ENCODE data around the gene TEKT2. TPM values are rescaled to one million over a fixed set of nuclear protein-coding genes. Genes with fewer than 3 reads are reported as not detected.

Gene TEKT2
- total RNA-seq, 4 donors from 2014 or later, result 0.57 TPM; not detected in 3

GRCh38 chr1:36097693-36098585, 14.0 kb downstream of the TEKT2 start:
- TF ChIP-seq CTCF (IDR thresholded peaks at IDR 0.05; ENCODE audit: low read depth), result no peak

- TF ChIP-seq CTCF (IDR thresholded peaks at IDR 0.05; ENCODE audit: low read depth), result no peak
These were observed 14.9 kb downstream of the TEKT2 start for GRCh38 chr1:36098650-36099365.

DNA sequence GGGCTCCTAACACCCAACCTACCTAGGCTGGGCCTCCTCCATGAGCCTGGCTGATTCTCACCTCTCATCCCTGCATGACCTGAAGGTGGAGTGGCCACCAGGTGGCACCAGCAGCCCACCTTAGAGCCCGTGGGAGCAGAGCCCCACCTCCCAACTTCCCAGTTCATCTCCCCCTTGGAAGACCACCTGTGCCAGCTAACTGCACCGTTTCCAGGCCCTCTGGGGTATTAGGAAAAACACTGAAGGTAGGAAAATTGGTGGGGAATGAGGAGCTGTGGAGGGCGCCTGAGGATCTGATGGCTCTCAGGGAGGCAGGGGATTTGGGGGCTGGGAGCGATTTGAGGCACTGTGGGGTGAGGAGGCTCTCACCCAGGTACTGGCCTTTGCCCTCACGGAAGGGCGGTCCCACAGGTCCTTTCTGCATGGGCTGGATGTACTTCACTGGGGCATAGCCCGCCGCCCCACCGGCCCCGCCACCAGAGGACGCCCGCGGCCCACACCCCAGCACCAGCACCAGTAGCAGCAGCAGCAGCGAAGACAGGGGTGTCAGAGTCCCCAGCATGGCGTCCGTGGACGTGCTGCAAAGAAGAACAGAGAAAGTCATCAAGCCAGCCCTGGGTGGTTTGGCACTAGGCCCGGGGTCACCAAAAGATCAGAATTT, 15.9 kb downstream of the TEKT2 start:
- TF ChIP-seq CTCF (IDR thresholded peaks at IDR 0.05; ENCODE audit: low read depth), result no peak

GRCh38 chr1:36100376-36100775, 16.5 kb downstream of the TEKT2 start:
- no peak for TF ChIP-seq CTCF (IDR thresholded peaks at IDR 0.05; ENCODE audit: low read depth)

DNA sequence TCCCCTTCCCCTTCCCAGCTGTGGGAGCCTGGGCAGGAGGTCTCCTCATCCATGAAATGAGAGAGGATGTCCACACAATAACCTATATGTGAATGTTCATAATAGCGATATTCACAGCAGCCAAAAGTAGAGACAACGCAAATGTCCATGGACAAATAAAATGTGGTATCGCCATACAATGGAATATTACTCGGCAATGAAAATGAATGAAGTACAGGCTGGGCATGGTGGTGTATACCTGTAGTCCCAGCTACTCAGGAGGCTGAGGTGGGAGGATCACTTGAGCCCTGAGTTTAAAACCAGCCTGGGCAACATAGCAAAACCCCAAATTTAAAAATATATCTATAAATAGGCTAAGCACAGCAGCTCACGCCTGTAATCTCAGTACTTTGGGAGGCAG, 17.7 kb downstream of the TEKT2 start:
- no peak for TF ChIP-seq CTCF (IDR thresholded peaks at IDR 0.05; ENCODE audit: low read depth)

DNA sequence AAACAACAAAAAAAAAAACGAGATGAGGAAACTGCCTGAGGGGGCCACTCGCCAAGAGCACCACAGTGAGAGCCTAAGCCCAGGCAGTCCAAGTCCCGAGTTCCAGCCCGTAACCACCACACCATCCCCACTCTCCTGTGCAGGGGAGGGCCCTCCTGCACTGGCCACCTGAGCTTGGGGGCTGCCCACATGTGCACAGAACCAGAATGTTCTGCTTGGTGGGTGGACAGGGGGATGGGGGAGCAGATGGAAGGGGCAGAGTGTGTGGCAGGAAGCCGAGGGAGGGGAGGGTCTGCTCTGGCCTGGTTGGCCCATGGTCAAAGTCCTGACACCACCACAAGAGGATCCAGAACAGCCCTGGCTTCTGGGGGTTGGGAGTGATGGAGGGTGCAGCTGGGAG, 22.4 kb downstream of the TEKT2 start:
- TF ChIP-seq CTCF (IDR thresholded peaks at IDR 0.05; ENCODE audit: low read depth), result no peak

DNA sequence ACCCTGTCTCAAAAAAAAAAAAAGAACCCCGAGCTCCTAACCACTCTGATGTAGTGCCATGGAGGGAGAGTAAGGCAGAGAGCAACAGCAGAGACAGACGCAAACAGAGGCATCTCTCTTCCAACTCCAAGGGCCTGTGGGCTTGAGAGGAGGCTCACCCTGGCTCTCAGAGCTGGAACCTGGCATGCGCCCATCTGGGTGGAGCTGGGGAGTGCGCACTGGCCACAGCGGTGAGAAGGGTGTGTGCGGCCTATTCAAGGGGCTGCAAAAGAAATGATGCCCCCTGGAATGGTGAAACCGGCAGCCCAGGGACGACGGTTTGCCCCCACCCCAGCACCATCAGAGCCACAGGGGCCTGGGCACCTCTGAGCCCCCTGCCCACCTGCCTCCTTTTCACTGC, 23.5 kb downstream of the TEKT2 start:
- no peak for TF ChIP-seq CTCF (IDR thresholded peaks at IDR 0.05; ENCODE audit: low read depth)

Data from subcutaneous adipose tissue (tissue), 4 donors.